Heart right ventricle (tissue), 16 donors: Measurements from ENCODE around the gene FAM180B. TPM values are rescaled to one million over a fixed set of nuclear protein-coding genes. Genes with fewer than 3 reads are reported as not detected.
"Not testable (repeated sequence)": the region's sequence is repeated elsewhere in the genome, so short reads cannot be mapped to it uniquely, and the experiment has no call there.

Source experiments
- ATAC-seq, 8 donors: fragments of 200-7000 bp; cut with Tn5 transposase; one replicate each; pipeline ENCODE4 v1.9.1; 2020; ENCODE audit warnings: mild to moderate bottlenecking in 8 of 8, moderate library complexity in 8 of 8, moderate number of reproducible peaks in 1 of 8
- DNase-seq, 2 donors: peaks; one replicate each; pipeline ENCODE4 v3.0.0-alpha.2; 2020
- H3K27ac ChIP-seq, 10 donors: fragments of 200-600 bp; sonication (generic) in 2 of 10; one replicate each; pipeline versions ENCODE4 v1.5.0 to v1.8.0; 2020 to 2022; ENCODE audit warnings: mild to moderate bottlenecking in 3 of 10
- H3K27me3 ChIP-seq, 7 donors: fragments of 200-600 bp; one replicate each; pipeline ENCODE4 v1.8.0; 2021 to 2022; ENCODE audit warnings: mild to moderate bottlenecking in 2 of 7
- H3K36me3 ChIP-seq, 9 donors: fragments of 200-600 bp; sonication (generic) in 1 of 9; one replicate each; pipeline versions ENCODE4 v1.5.0 to v1.8.0; 2020 to 2022; ENCODE audit warnings: mild to moderate bottlenecking in 2 of 9
- H3K4me1 ChIP-seq, 9 donors: fragments of 200-600 bp; sonication (generic) in 1 of 9; one replicate each; pipeline versions ENCODE4 v1.5.0 to v1.8.0; 2020 to 2022; ENCODE audit warnings: mild to moderate bottlenecking in 4 of 9
- H3K4me3 ChIP-seq, 10 donors: fragments of 200-600 bp; sonication (generic) in 2 of 10; one replicate each; pipeline versions ENCODE4 v1.5.0 to v1.8.0; 2020 to 2022; ENCODE audit warnings: mild to moderate bottlenecking in 7 of 10, moderate library complexity in 2 of 10
- H3K9me3 ChIP-seq, 11 donors: fragments of 200-600 bp in 10 of 11; sonication (generic) in 2 of 11; one replicate each; pipeline versions ENCODE4 v1.5.0 to v1.8.0; 2013 to 2022; ENCODE audit warnings: mild to moderate bottlenecking in 2 of 11, control low read depth in 1 of 11, moderate library complexity in 1 of 11
- CTCF ChIP-seq, 9 donors: fragments of 200-600 bp; sonication (generic) in 2 of 9; IDR thresholded peaks; one replicate each; pipeline versions ENCODE4 v1.5.0 to v1.8.0; 2021 to 2022; ENCODE audit warnings: antibody characterized with exemption in 9 of 9, mild to moderate bottlenecking in 5 of 9, moderate library complexity in 1 of 9
- WGBS, 2 donors: extraction: QIAGEN DNeasy Blood & Tissue Kit; methylation state at CpG; one replicate each; pipeline ENCODE4 v1.1.7; 2013; ENCODE audit warnings: inconsistent platforms in 1 of 2; 5-methylcytosine and 5-hydroxymethylcytosine counted together
- intact Hi-C, 10 donors: fragments of 100-400 bp; cut with DNase I; formaldehyde crosslinking; loops; one replicate each; pipeline versions ENCODE4 v1.11.1 to v1.14.2; 2022
- polyA plus RNA-seq, 2 donors: library from polyadenylated mRNA; stranded (reverse); fragments of 200-250 nt; gene quantifications; one replicate each; pipeline ENCODE4 v1.2.3, GENCODE V29; 2013
- total RNA-seq, 10 donors: library from RNA; stranded (reverse); fragmentation: NEBNext Ultra II Directional in 3 of 10; extraction: Animal tissue kit (Norgen Biotek cat#: 25700) in 3 of 10; gene quantifications; one replicate each; pipeline versions ENCODE4 v1.2.1 to v1.2.4, GENCODE V29; 2021 to 2023
- donor health status: Arrhythmogenic right ventricular cardiomyopathy.
- donor health status: ischemic (EF 13 %, LVEDD 7.1; RV severe dilation, severe dysfunction).
- donor health status: healthy with polysubstance abuse.
- donor health status: DM: no; HTN: yes; CAD: no.
- donor health status: DM: no; HTN: no; CAD: no.
- donor health status: ischemic (EF 25% LVEDD 6.9; RV normal size, moderate dysfunction).
- donor health status: ischemic (EF 25% LVEDD 5.7; RV mildly dilated, moderate dysfunction).
- donor health status: healthy.
- donor health status: DM: yes; HTN: yes; CAD: no.
- donor health status: Ischemic cardiomyopathy.
- donor health status: ischemic (EF 35%, LVEDD 5.7; RV mildly dilated, moderate dysfunction).
- donor health status: nonischemic (EF 11% LVEDD 7.7; RV severe dilation, severe dysfunction).
- donor health status: DM: yes; HTN: yes; CAD: no.
- donor health status: PGD.
- donor health status: ischemic (EF 29% LVEDD 5.4; RV normal size, mild dysfunction).
- donor health status: nonischemic (EF 23%, LVEDD 6.1; RV moderate dilation, normal function).

Gene FAM180B
- total and polyA plus RNA-seq, 12 donors: 0.07 to 1.0 (median 0.23) TPM; not detected in 6

- DNase-seq (no peak), ATAC-seq (no peak)
- Histone ChIP-seq H3K4me1 (no peaks in the 10 kb centered on the region), H3K9me3 (no peaks in the 10 kb centered on the region), H3K4me3 (no peak overlapping the region), H3K36me3 (peaks cover 0 to 100% (median 69%) of the 10 kb centered on the region in 9 donors), H3K27me3 (no peaks in the 10 kb centered on the region), H3K27ac (no peak overlapping the region)
- WGBS, 2 donors: 79% methylated on average over 4 of the region's 4 CpGs
- no peak for TF ChIP-seq CTCF (IDR thresholded peaks at IDR 0.05)
- intact Hi-C loops: loop anchor here in 2 of 10 donors (10.0 kb wide), 2 partner anchors 153 to 743 kb away; no protein-coding TSS in a partner anchor
Measured at GRCh38 chr11:47628026-47628425, 41.5 kb downstream of the FAM180B start.

- H3K9me3 ChIP-seq: no peaks in the 10 kb centered on the region
- DNase-seq (no peak), ATAC-seq (no peak)
- peaks cover 3 to 100% (median 70%) of the 10 kb centered on the region in 9 donors for H3K36me3 ChIP-seq
- no peaks in the 10 kb centered on the region for H3K27me3 ChIP-seq
- TF ChIP-seq CTCF (IDR thresholded peaks at IDR 0.05): no peak
- no peak overlapping the region for H3K4me3 ChIP-seq
- 33 to 48% methylated on average over 5 of the region's 5 CpGs for WGBS, 2 donors
- intact Hi-C loops: no loop called here
- no peaks in the 10 kb centered on the region for H3K4me1 ChIP-seq
- H3K27ac ChIP-seq: no peak overlapping the region
Measured at GRCh38 chr11:47631473-47631872, 45.0 kb downstream of the FAM180B start.

GRCh38 chr11:47636331-47636730, 49.9 kb downstream of the FAM180B start:
- H3K4me1 ChIP-seq: peaks cover 2 to 12% (median 11%) of the 10 kb centered on the region in 9 donors
- DNase-seq, ATAC-seq, H3K27ac ChIP-seq, H3K27me3 ChIP-seq, H3K4me3 ChIP-seq, H3K9me3 ChIP-seq, intact Hi-C loops: not testable (repeated sequence)
- 87 to 98% methylated on average over 11 of the region's 11 CpGs for WGBS, 2 donors
- peaks cover 0 to 86% (median 27%) of the 10 kb centered on the region in 9 donors for H3K36me3 ChIP-seq

Other genes with a start within 250 kb of the FAM180B start
- gene MYBPC3, start 234.0 kb upstream of the FAM180B start, total RNA-seq: 1,000 to 10,000 TPM; 1,404 to 3,138 (median 2,490) TPM
- 1,000 to 10,000 TPM in 1 of 2 donors, 100 to 1,000 TPM in 1; 484 to 2,250 TPM for gene MYBPC3, start 234.0 kb upstream of the FAM180B start, polyA plus RNA-seq
- gene SPI1, start 208.1 kb upstream of the FAM180B start, total RNA-seq: 10 to 100 TPM in 3 of 10 donors, 1 to 10 TPM in 7; 3.4 to 38.9 (median 6.7) TPM
- 10 to 100 TPM in 1 of 2 donors, 1 to 10 TPM in 1; 6.7 to 10.2 TPM for gene SPI1, start 208.1 kb upstream of the FAM180B start, polyA plus RNA-seq
- gene SLC39A13, start 178.1 kb upstream of the FAM180B start, total RNA-seq: 10 to 100 TPM; 31.1 to 54.5 (median 40.8) TPM
- gene SLC39A13, start 178.1 kb upstream of the FAM180B start, polyA plus RNA-seq: 10 to 100 TPM; 62.3 to 86.4 TPM
- 100 to 1,000 TPM; 129 to 171 (median 140) TPM for gene PSMC3, start 160.2 kb upstream of the FAM180B start, total RNA-seq
- 100 to 1,000 TPM; 184 to 272 TPM for gene PSMC3, start 160.2 kb upstream of the FAM180B start, polyA plus RNA-seq
- 10 to 100 TPM in 1 of 10 donors, 1 to 10 TPM in 9; 2.9 to 10.2 (median 4.0) TPM for gene RAPSN, start 137.5 kb upstream of the FAM180B start, total RNA-seq
- 1 to 10 TPM in 1 of 2 donors, under 1 TPM in 1; 0.33 to 6.2 TPM for gene RAPSN, start 137.5 kb upstream of the FAM180B start, polyA plus RNA-seq
- 10 to 100 TPM; 68.3 to 97.0 (median 87.7) TPM for gene CELF1, start 33.5 kb upstream of the FAM180B start, total RNA-seq
- 10 to 100 TPM; 24.4 to 35.8 TPM for gene CELF1, start 33.5 kb upstream of the FAM180B start, polyA plus RNA-seq
- 10 to 100 TPM; 16.9 to 24.6 (median 21.3) TPM for gene PTPMT1, start 21.1 kb upstream of the FAM180B start, total RNA-seq
- 10 to 100 TPM; 36.4 to 66.9 TPM for gene PTPMT1, start 21.1 kb upstream of the FAM180B start, polyA plus RNA-seq
- gene KBTBD4, start 7.7 kb upstream of the FAM180B start, total RNA-seq: 10 to 100 TPM; 13.6 to 21.0 (median 16.2) TPM
- gene KBTBD4, start 7.7 kb upstream of the FAM180B start, polyA plus RNA-seq: 1 to 10 TPM; 3.1 to 9.2 TPM
- 100 to 1,000 TPM; 171 to 359 (median 287) TPM for gene NDUFS3, start 7.6 kb upstream of the FAM180B start, total RNA-seq
- 100 to 1,000 TPM; 291 to 570 TPM for gene NDUFS3, start 7.6 kb upstream of the FAM180B start, polyA plus RNA-seq
- under 1 TPM in 9 of 10 donors, not detected in 1; 0.15 to 0.85 (median 0.37) TPM for gene C1QTNF4, start 7.7 kb downstream of the FAM180B start, total RNA-seq
- 1 to 10 TPM; 1.2 to 1.4 TPM for gene C1QTNF4, start 7.7 kb downstream of the FAM180B start, polyA plus RNA-seq
- gene MTCH2, start 55.9 kb downstream of the FAM180B start, total RNA-seq: 100 to 1,000 TPM in 7 of 10 donors, 10 to 100 TPM in 3; 90.7 to 137 (median 104) TPM
- gene MTCH2, start 55.9 kb downstream of the FAM180B start, polyA plus RNA-seq: 100 to 1,000 TPM in 1 of 2 donors, 10 to 100 TPM in 1; 23.8 to 114 TPM
- gene AGBL2, start 128.7 kb downstream of the FAM180B start, total RNA-seq: 1 to 10 TPM in 1 of 10 donors, under 1 TPM in 4, not detected in 5; 0.13 to 1.5 (median 0.44) TPM
- gene AGBL2, start 128.7 kb downstream of the FAM180B start, polyA plus RNA-seq: under 1 TPM; 0.04 to 0.88 TPM
- 10 to 100 TPM; 39.3 to 65.2 (median 42.8) TPM for gene FNBP4, start 180.7 kb downstream of the FAM180B start, total RNA-seq
- 10 to 100 TPM; 17.0 to 81.6 TPM for gene FNBP4, start 180.7 kb downstream of the FAM180B start, polyA plus RNA-seq